Measurements from ENCODE around the gene SFMBT1.
"Not testable (repeated sequence)": the region's sequence is repeated elsewhere in the genome, so short reads cannot be mapped to it uniquely, and the experiment has no call there.

SFMBT1 gene

GRCh38 chr3:53038679-53039375 is 7.0 kb downstream of the SFMBT1 start:
- no peak for DNase-seq

- DNase-seq: no peak
Measured at GRCh38 chr3:53035825-53036619, 9.9 kb downstream of the SFMBT1 start.

- DNase-seq: not testable (repeated sequence)
Measured at GRCh38 chr3:53035018-53035417, 10.9 kb downstream of the SFMBT1 start.

- DNase-seq: not testable (repeated sequence)
Measured at GRCh38 chr3:53034411-53034810, 11.5 kb downstream of the SFMBT1 start.

GRCh38 chr3:53032609-53033008 is 13.3 kb downstream of the SFMBT1 start:
- DNase-seq: no peak

- DNase-seq: no peak
Measured at GRCh38 chr3:53030619-53031449, 15.0 kb downstream of the SFMBT1 start.

GRCh38 chr3:53028641-53029040 is 17.2 kb downstream of the SFMBT1 start:
- DNase-seq: no peak

GRCh38 chr3:53027254-53027844 is 18.5 kb downstream of the SFMBT1 start:
- DNase-seq: no peak

GRCh38 chr3:53026382-53027162 is 19.3 kb downstream of the SFMBT1 start:
- no peak for DNase-seq

- DNase-seq: no peak
Measured at GRCh38 chr3:53024315-53024714, 21.6 kb downstream of the SFMBT1 start.

GRCh38 chr3:53023072-53023823 is 22.6 kb downstream of the SFMBT1 start:
- DNase-seq: no peak

GRCh38 chr3:53022647-53023046 is 23.2 kb downstream of the SFMBT1 start:
- no peak for DNase-seq

GRCh38 chr3:53016236-53016635 is 29.6 kb downstream of the SFMBT1 start:
- DNase-seq: no peak

GRCh38 chr3:53011324-53011723 is 34.5 kb downstream of the SFMBT1 start:
- DNase-seq: no peak

- DNase-seq: no peak
Measured at GRCh38 chr3:53009826-53010539, 35.9 kb downstream of the SFMBT1 start.

GRCh38 chr3:53008932-53009331 is 36.9 kb downstream of the SFMBT1 start:
- no peak for DNase-seq

GRCh38 chr3:53005854-53006513 is 39.9 kb downstream of the SFMBT1 start:
- DNase-seq: no peak

GRCh38 chr3:53005338-53005737 is 40.5 kb downstream of the SFMBT1 start:
- no peak for DNase-seq

- DNase-seq: no peak
Measured at GRCh38 chr3:53003320-53003719, 42.6 kb downstream of the SFMBT1 start.
